ENCODE data around the gene RUVBL1.
A peak's percentile ranks its signal among the peaks of the same experiment; 100 is the strongest.

Gene RUVBL1

GRCh38 chr3:128064962-128065361, 58.6 kb downstream of the RUVBL1 start:
- no peak for DNase-seq

GRCh38 chr3:128063865-128064264, 59.7 kb downstream of the RUVBL1 start:
- DNase-seq = no peak

- DNase-seq = no peak
Observed at GRCh38 chr3:128062033-128062745, 61.4 kb downstream of the RUVBL1 start.

GRCh38 chr3:128060473-128061381, 62.9 kb downstream of the RUVBL1 start:
- no peak for DNase-seq

- no peak for DNase-seq
Observed at GRCh38 chr3:128056258-128056657, 67.4 kb downstream of the RUVBL1 start.

- DNase-seq = no peak
Observed at GRCh38 chr3:128054367-128054766, 69.2 kb downstream of the RUVBL1 start.

GRCh38 chr3:128053614-128054013, 70.0 kb downstream of the RUVBL1 start:
- DNase-seq = no peak

GRCh38 chr3:128052595-128053351, 70.8 kb downstream of the RUVBL1 start:
- DNase-seq = peak; percentile 27 to 34

GRCh38 chr3:128051837-128052594, 71.6 kb downstream of the RUVBL1 start, which contains the start of gene SEC61A1:
Gene SEC61A1 (plus strand): TSS chr3:128052437. CDS start chr3:128052553, 116 bp downstream.
- peak; percentile 93 to 96 for DNase-seq

GRCh38 chr3:128051459-128051836, 72.2 kb downstream of the RUVBL1 start:
- DNase-seq = no peak

GRCh38 chr3:128050597-128050996, 73.0 kb downstream of the RUVBL1 start:
- no peak for DNase-seq

- no peak for DNase-seq
Observed at GRCh38 chr3:128041344-128041743, 82.3 kb downstream of the RUVBL1 start.

- no peak for DNase-seq
Observed at GRCh38 chr3:128040660-128041059, 83.0 kb downstream of the RUVBL1 start.

- DNase-seq = no peak
Observed at GRCh38 chr3:128040041-128040440, 83.6 kb downstream of the RUVBL1 start.

GRCh38 chr3:128036119-128036518, 87.5 kb downstream of the RUVBL1 start:
- DNase-seq = no peak

- DNase-seq = no peak
Observed at GRCh38 chr3:128033102-128033501, 90.5 kb downstream of the RUVBL1 start.
